GM19023 (cell line): ENCODE data around the gene EFCAB13.

Source experiments
- ATAC-seq: cut with Tn5 transposase; IDR thresholded peaks from one replicate; pipeline ENCODE4 v1.9.1; 2021; ENCODE audit warnings: mild to moderate bottlenecking, moderate library complexity; ENCODE audit not compliant: unreplicated experiment

The EFCAB13 gene

DNA sequence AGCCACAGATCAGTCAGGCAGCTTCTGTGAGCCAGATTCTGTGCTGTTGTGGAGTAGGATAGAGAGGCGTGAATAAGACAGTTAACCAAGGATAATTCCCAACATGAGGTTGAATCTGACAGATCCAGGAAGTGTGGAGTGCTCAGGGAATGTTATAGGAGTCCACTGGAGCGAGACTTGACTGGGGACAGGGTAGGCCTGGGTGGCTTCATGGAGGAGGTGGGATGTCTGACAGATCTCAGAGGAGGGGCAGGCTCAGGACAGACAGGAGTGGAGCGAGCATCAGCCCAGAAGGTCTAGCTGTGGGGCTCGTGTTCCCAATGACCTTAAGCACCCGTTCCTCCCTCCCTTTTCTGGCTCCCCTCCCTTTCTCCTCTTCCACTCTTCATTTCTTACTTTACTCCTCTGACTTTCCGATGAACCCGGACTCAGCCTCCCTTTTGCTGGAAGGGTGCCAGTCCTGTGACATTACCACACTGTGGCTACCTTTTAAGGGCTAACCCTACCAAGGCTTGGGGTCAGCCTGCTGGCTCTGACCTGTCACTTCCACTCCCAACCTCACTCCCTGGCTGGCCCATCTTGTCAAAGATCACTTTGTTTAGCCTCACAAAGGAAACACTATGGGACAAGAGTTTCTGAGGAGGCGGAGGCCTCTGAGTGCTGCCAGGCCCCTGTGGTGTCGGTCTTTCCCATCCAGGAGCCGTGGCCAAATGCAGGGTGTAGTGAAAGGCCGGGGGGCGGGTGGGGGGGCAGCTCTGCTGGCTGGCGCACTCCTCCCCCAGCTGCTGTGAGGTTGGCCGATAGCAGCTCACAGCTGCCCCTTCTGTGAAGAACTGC, 28.5 kb upstream of the EFCAB13 start:
- ATAC-seq = no peak

DNA sequence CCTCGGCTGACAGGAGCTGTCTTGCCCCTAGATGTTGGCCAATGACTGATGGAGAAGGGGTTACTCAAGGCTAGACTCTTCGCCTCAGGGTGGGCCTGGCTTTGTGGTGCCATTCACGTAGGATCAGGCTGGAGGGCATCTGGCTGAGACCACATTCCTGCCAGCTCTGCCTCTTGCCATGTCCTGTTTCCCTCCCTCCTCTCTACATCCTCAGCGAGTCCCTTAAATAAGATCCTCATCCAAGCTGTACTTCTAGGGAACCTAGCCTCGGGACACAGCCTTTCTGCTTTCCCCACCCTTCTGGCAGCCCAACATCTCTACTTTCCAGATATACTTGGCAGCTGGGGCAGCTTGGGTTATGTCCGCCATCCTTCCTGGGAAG, 27.9 kb upstream of the EFCAB13 start:
- no peak for ATAC-seq

DNA sequence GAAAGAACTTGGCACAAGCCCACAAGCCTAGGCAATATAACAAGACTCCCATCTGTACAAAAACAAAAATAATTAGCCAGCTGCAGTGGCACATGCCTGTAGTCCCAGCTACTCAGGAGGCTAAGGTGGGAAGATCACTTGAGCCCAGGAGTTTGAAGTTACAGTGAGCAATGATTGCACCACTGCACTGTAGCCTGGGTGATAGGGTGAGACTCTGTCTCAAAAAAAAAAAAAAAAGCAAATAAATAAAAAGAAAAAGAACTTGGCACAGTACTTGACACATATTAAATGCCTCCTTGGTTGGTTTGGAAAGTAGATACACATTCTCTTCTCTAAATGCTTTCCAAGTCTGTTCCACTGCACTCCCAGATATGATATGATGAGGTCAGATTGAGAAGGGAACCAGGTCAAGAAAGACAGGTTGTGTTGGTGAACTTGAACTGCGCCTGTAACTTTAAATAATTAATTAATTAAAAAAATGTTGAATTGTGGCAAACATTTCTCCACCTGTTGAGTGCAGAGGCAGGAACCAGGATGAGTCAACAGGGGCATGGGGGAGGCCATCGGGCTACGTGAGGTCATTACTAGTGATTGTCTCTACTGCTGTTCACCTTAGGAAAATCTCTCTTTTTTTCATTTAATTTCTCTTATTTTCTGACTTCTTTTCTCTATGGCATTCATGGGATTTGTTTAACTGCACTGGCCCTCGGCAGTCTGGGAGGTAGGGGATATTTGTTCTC, 25.9 kb upstream of the EFCAB13 start:
- ATAC-seq = no peak

DNA sequence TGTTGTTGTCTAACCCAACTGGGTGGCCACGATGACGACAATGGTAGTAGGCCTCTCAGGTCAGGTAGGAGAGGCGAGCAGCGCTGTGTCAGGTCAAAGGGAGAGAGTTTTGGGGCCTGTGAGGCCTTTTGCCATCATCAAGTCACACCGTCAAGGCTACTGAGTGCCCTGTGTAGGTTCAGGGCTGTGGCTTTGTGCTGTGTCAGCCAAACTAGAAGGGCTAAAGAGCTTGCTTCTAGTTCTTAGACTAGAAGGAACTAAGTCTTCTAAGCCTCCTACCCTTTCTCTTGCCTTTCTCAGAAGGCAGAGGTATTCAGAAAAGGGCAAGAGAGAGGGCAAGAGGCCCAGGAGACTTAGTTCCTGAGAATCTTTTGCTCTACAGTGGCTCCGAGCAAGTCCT, 25.0 kb upstream of the EFCAB13 start:
- no peak for ATAC-seq

DNA sequence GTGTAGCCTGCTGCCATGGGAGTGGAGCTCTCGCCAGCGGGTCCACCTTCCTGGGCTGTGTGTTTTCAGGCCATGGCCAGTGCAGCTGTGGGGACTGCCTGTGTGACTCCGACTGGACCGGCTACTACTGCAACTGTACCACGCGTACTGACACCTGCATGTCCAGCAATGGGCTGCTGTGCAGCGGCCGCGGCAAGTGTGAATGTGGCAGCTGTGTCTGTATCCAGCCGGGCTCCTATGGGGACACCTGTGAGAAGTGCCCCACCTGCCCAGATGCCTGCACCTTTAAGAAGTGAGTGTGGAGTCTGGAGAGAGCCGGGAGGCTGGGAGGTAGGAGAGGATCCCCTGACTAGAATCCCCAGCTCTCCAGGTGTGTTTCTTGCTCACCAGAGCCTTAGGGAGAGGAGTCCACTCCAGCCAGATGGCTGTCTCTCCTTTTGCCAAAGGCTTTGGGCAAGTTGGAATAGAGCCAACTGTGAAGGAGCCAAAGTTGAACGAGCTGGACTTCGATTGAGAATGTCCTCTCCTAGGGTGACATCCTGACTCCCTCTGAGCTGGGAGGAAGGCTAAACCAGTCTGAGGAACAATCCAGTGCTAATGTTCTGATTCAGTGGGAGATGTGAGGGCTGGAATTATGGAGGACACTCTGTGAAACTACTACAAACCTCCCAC, 24.4 kb upstream of the EFCAB13 start:
- no peak for ATAC-seq

DNA sequence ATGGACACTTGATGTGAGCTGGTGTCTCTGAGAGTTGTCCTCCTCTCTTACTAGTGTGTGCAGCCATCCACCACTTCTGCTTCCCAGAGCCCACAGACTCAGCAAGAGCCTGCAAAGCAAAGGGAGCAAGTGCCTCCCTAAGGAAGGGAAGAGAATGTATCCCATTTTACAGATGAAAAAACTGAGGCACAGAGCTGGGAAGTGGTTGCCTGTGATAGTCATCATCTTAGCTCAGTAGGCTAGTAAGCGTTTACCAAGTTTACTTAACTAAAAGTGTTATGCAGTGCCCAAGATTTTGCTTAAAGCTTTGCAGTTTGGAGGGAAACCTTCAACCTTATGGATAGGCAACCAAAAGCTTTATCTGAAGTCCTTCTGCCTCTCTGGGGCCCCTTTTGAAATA, 23.0 kb upstream of the EFCAB13 start:
- no peak for ATAC-seq

DNA sequence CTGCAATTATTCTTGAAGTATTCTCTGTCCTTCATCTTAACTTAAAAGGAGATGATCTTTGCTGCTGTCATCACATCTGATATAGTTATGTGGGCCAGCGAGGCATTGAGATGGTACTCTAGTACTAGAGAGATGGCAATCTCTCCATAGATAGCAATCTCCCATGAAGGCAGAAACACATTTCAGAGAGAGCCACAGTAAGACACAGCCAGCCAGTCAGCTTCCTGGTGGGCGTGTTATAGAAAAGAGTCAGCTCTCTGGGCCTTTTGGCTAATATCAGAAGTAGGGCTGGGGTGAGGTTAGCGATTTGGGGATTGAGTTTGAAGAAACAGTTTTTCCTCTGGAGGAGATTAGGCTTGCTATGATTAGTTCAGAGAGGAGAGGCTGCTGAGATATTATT, 22.6 kb upstream of the EFCAB13 start:
- ATAC-seq = no peak

DNA sequence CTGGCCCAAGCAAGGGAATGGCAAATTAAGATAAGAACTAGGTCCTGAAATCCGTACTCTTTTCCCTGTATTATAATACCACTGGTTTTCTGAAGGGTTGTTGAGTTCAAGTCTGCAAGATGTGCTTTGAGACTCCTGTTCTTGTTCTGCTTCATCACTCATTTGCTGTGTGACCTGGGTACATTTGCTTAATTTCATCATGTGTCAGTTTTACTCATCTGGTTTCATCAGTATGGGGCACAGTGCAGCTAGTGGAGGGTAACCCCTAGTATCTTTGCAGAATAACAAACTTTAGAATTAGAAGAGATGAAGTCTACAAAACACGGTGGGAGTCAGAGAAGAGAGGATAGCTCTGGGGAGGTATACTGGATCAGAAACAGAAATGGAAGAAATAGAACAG, 21.9 kb upstream of the EFCAB13 start:
- ATAC-seq = no peak

DNA sequence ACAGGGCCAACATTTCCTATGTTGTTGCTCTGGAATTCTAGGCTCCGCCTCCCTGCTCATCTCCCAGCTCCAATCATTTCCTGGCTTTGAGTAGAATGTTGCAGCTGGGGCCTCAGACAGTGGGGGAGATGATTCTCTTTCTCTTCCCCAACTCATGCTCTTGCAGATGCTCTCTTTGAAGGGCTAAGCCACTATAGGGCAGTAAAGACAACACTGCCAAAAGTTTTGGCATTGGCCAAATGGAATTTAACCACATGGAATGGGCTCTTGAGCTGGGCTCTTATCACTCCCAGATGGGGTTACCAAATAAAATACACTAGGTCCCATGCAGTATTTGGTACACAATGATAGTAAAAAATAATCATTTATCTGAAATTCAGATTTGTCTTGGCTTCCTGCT, 19.6 kb upstream of the EFCAB13 start:
- no peak for ATAC-seq

DNA sequence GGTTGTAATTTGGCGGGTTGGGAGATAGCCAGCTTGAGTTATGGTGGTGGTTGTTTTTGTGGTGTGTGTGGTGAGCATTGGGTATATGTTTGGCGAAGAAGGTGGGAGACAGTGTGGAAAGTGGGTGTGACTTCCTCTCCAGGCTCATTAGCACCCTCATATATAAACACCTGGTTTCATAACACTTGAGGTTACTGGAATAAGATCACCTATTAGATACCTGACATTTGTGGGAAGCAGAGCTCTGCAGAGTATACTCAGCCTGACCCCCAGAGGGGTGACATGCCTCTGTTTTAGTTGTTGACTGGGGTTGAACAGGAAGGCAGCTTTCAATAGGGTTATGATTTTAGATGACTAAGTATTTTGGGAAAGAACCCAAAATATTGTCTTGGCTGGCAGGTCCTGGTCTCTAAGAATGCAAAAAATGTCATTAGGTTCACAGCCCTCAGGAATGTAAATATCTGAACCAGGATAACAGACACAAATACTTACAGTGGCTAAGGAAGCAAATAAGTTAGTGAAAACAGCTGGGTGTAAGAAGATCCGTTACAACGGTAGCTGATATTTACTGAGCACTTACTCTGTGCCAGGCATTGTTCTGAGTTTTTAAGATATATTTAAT, 18.3 kb upstream of the EFCAB13 start:
- ATAC-seq = no peak

DNA sequence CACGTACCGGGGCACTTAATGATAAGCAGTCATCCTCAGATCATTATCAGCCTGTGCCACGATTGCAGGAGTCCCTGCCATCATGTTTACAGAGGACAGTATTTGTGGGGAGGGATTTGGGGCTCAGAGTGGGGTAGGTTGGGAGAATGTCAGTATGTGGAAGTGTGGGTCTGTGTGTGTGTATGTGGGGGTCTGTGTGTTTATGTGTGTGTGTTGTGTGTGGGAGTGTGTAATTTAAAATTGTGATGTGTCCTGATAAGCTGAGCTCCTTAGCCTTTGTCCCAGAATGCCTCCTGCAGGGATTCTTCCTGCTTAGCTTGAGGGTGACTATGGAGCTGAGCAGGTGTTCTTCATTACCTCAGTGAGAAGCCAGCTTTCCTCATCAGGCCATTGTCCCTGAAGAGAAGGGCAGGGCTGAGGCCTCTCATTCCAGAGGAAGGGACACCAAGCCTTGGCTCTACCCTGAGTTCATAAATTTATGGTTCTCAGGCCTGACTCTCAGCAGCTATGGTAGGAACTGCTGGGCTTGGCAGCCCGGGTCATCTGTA, 13.5 kb upstream of the EFCAB13 start:
- ATAC-seq = no peak

DNA sequence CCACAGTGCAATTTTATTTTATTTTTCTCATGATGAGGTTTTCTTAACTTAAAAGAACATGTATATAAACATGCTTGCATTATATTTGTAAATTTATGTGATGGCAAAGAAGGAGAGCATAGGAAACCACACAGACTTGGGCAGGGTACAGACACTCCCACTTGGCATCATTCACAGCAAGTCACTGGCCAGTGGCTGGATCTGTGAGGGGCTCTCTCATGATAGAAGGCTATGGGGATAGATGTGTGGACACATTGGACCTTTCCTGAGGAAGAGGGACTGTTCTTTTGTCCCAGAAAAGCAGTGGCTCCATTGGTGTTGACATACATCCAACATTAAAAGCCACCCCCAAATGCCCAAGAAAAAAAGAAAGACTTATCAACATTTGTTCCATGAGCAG, 12.3 kb upstream of the EFCAB13 start:
- ATAC-seq = no peak

DNA sequence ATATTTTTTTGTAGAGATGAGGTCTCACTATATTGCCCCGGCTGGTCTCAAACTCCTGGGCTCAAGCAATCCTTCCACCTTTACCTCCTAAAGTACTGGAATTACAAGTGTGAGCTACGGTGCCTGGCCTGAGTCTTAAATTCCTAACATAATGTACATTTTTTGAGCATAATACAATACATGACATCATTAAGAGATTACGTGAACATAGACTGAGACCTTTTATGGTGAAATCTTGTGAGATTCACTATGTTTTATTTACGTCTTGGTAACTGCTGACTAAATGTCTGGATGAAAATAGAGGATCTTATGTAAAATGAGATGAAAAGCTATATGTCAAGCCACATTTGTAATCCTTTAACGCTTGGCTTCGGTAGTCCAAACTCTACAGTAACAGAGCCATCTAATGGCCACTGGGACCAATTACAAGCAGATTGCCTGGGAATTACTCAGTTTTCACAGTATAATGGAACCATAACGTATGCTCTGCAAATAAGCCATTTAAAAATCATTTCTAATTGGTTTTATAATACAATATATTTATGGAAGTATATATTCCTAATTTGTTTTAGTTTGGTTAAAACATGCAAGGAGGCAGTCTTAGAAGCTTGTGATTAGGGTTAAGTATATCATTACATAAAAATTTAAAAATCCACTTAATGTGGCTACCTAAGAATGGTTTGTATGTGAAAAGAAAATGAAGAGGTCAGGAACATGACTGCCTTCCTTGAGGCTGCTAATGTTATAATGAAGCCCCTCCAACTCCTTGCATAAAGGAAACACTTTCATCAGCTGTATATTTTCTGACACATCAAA, 8.1 kb upstream of the EFCAB13 start:
- no peak for ATAC-seq

DNA sequence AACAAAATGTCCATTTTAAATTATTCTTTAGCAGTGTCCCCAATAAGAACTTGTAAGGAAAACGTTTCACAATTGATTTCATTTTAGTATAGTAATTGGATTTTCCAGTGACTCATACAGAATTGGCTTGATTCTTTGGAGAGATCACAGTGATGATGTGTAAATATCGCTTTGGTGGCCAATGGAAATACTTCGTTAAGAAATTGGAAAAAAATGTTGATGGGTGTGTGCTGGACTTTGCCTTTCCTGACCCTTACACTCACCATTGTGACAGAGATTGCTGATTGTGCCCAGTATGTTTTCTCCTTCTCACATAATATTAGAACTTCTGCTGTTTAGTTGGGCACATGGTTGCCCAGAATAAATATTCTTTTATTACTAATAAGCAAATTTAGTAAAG, 7.4 kb upstream of the EFCAB13 start:
- no peak for ATAC-seq

DNA sequence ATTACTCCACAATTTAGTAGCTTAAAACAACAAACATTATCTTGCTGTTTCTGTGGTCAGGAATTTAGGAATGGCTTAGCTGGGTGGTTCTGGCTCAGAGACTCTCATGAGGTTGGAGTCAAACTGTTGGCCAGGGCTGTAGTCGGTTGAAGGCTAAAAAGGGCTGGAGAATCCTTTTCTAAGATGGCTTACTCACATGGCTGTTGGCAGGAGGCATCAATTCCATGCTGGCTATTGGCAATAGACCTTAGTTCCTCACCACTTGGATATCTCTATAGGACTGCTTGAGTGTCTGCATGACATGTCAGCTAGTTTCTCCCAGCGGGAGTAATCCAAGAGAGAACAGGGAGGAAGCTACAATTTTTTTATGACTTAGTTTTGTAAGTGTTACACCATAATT, 6.6 kb upstream of the EFCAB13 start:
- no peak for ATAC-seq

DNA sequence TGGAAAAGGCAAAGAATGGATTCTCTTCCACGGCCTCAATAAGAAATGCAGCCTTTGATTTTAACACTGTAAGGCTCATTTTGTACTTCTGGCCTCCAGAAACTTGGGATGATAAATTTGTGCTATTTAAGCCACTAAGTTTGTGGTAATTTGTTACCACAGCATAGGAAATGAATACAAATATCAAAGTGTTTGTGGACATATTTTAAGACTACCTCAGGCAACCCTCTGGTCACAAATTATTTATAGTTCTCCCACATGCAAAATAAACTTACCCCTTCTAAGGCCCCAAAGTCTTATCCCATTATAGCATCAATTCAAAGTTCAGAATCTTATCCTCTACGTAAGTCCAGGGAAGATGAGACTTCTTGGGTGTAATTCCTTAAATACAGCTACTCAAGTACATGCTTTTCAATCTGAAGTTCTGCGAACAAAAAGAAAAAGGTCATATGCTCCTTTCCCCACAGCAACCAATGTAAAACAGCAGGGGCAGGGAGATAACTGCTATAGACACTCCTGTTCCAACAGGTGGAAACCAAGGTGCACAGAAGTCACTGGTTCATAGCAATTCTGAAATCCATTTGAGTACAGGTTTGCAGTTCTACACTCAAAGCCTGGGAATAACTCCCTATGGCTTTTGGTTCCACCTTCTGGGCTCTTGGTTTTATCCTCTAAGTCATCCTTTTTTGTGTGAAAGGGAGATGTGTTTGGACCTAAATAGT, 5.4 kb upstream of the EFCAB13 start:
- ATAC-seq = no peak

DNA sequence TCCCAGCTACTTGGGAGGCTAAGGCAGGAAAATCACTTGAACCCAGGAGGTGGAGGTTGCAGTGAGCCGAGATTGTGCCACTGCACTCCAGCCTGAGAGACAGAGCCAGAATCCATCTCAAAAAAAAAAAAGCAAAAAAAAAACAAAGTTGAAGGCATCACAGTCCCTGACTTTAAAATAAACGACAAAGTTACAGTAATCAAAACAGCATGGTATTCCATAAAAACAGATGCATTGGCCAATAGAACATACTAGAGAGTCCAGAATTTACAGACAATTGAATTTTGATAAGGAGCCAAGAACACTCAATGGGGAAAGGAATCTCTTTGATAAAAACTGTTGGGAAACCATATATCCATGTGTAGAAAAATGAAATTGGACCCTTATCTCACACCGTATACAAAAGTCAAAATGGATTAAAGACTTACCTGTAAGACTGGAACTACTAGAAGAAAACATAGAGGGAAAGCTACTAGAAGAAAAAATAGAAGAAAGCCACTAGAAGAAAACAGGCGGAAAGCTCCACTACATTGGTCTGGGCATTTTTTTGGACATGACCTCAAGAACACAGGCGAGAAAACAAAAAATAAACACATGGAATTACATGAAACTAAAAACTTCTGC, 2.8 kb upstream of the EFCAB13 start:
- no peak for ATAC-seq

DNA sequence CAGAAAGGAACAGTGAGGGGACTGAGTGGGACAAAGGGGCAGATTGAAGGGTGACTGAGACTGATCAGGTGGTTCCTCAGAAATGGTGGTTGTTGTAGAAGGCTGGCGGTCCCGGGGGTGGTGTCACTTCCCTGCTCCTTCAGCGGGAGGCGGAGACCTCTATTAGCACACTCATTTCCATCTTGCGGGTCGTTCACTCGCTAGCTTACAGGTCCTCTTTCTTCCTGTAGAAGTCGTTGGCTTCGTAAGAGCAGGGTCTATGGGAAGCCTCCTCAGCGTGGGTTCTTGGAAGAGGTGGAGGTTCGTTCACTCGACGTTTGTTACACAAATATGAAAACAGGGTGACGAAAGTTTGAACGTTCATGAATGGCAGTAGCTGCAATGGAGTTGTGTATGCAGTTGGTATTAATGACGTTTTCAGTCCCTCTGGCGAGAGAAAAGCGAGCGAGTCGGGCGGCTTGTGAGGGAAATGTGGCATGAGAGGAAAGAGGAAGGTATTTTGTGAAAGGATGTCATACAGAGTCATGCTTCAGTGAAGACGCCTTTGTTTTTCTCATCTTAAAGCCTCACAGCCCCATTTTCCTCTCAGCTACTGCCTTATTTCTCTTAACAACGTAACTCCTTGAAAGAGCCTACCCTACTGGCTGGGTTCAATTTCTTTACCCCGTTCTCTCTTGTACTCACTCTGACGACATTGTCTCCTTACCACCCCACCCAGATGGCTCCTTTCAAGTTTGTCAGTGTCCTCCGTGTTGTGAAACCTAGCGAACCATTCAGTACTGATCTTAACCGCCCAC, 667 bp downstream of the EFCAB13 start:
- ATAC-seq = peak; percentile 22
